Ovary (tissue), 9 donors: ENCODE data around the gene ADAR. TPM values are rescaled to one million over a fixed set of nuclear protein-coding genes. Genes with fewer than 3 reads are reported as not detected.

Source experiments
- DNase-seq, 5 donors: peaks; one replicate each; pipeline ENCODE4 v3.0.0-alpha.2; 2019 to 2020
- H3K27ac ChIP-seq, 2 donors: fragments of 200-600 bp; one replicate each; pipeline versions ENCODE4 v1.5.1 to v1.8.0; 2019 to 2022
- H3K27me3 ChIP-seq: fragments of 200-600 bp; one replicate; pipeline ENCODE4 v1.8.0; 2022
- H3K36me3 ChIP-seq: fragments of 200-600 bp; sonication (generic); one replicate; pipeline ENCODE4 v1.5.1; 2019
- H3K4me1 ChIP-seq: one replicate; pipeline ENCODE4 v1.8.1; 2013; ENCODE audit warnings: mild to moderate bottlenecking, moderate library complexity; ENCODE audit not compliant: insufficient read depth
- H3K4me3 ChIP-seq: fragments of 200-600 bp; sonication (generic); one replicate; pipeline ENCODE4 v1.5.1; 2017
- H3K9me3 ChIP-seq, 2 donors: fragments of 200-600 bp in 1 of 2; sonication (generic) in 1 of 2; one replicate each; pipeline versions ENCODE4 v1.5.1 to v1.8.1; 2013 to 2019; ENCODE audit warnings: mild to moderate bottlenecking in 1 of 2, moderate library complexity in 1 of 2
- CTCF ChIP-seq, 3 donors: fragments of 450-650 bp in 2 of 3; fragments of 200-600 bp in 1 of 3; IDR thresholded peaks; one replicate each; pipeline versions ENCODE4 v1.5.1 to v1.8.0; 2016 to 2022; ENCODE audit warnings: antibody characterized with exemption in 3 of 3, mild to moderate bottlenecking in 1 of 3
- EP300 ChIP-seq: sonication (generic); formaldehyde crosslinking; IDR thresholded peaks from one replicate; pipeline ENCODE4 v1.6.1; 2017; ENCODE audit warnings: antibody characterized with exemption
- POLR2A ChIP-seq: fragments of 450-650 bp; IDR thresholded peaks from one replicate; pipeline ENCODE4 v1.6.1; 2017; ENCODE audit warnings: antibody characterized with exemption, mild to moderate bottlenecking, moderate library complexity
- WGBS, 3 donors: extraction: QIAGEN DNeasy Blood & Tissue Kit in 1 of 3; methylation state at CpG; one replicate each; pipeline versions ENCODE4 v1.1.5 to v1.1.7; 2013 to 2017; 5-methylcytosine and 5-hydroxymethylcytosine counted together
- intact Hi-C, 4 donors: fragments of 100-400 bp; cut with DNase I; formaldehyde crosslinking; loops; one replicate each; pipeline versions ENCODE4 v1.11.0 to v1.15.1; 2022 to 2023
- polyA plus RNA-seq, 2 donors: library from polyadenylated mRNA; stranded (reverse); fragments of 200-250 nt in 1 of 2; fragments of 350-450 nt in 1 of 2; fragmentation: Illumina TruSeq in 1 of 2; extraction: RNeasy Lipid Tissue Mini Kit (QIAGEN cat#74804) in 1 of 2; gene quantifications; one replicate each; pipeline ENCODE4 v1.2.3, GENCODE V29; 2013 to 2014
- total RNA-seq, 7 donors: library from RNA; depleted of rRNA in 2 of 7; stranded (reverse); fragments of >200 nt in 2 of 7; fragmentation: NEBNext Ultra II Directional in 3 of 7; extraction: Animal tissue kit (Norgen Biotek cat#: 25700) in 3 of 7; gene quantifications; one replicate each; pipeline versions ENCODE4 v1.1.0 to v1.2.4, GENCODE V29; 2016 to 2023
- donor health status: DM: no; HTN: no; CAD: no; lungs with moderate emphysema.
- donor health status: DM: no; HTN: no; CAD: no.
- donor health status: Bipolar disorder and iron deficiency.
- donor health status: DM: yes; HTN: yes; CAD: no.
- donor health status: DM: no; HTN: no; CAD: no.
- donor health status: DM: yes; HTN: yes; CAD: no.

The ADAR gene
- total and polyA plus RNA-seq, 9 donors: 45.0 to 184 (median 134) TPM

- intact Hi-C loops: loop anchor here in 2 of 4 donors (5.0 to 10.0 kb wide), 3 partner anchors 297 to 487 kb away; partner anchors contain the start of gene ADAM15 (in 1 of the 2)
Measured at GRCh38 chr1:154567386-154568156, 40.4 kb downstream of the ADAR start, which contains the start of gene CHRNB2. Gene CHRNB2 (plus strand): TSS chr1:154567778. CDS start chr1:154568045, 267 bp downstream.

DNA sequence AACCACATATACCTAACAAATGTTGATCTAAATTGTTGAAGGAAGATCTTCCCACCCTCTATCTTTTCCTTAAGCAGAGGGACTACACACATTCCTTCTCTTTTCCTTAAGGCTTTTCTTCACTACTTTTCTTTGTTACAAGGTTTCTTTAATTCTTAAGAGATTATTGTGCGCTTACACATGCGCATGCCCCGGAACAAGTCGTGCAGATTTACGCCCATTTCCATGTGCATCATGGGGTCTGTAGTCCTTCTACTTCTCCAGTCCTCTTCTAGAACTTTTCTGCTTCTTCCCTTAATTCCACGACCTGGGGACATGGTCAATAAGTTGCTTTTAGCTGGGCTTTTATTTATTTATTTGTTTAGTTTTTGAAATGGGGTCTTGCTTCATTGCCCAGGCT, 42.1 kb downstream of the ADAR start:
- no peak for TF ChIP-seq CTCF (IDR thresholded peaks at IDR 0.05)
- no peak for TF ChIP-seq POLR2A
- no peak for TF ChIP-seq EP300
- Histone ChIP-seq H3K36me3 (no peaks in the 10 kb centered on the region), H3K9me3 (no peaks in the 10 kb centered on the region), H3K27me3 (no peaks in the 10 kb centered on the region), H3K4me3 (no peak overlapping the region), H3K4me1 (peaks cover 6% of the 10 kb centered on the region), H3K27ac (no peak overlapping the region)
- 76 to 85% (median 83%) methylated on average over 6 of the region's 6 CpGs for WGBS, 3 donors
- intact Hi-C loops: loop anchor here in 2 of 4 donors (5.0 to 10.0 kb wide), 3 partner anchors 299 to 489 kb away; partner anchors contain the start of gene ADAM15 (in 1 of the 2)
- no peak for DNase-seq

More at GRCh38 chr1:154567386-154568156, 40.4 kb downstream of the ADAR start, which contains the start of gene CHRNB2:
- no peak within 1 kb of the TSS for H3K27ac ChIP-seq
- no peaks in the 10 kb centered on the region for H3K36me3 ChIP-seq
- no peaks in the 10 kb centered on the region for H3K27me3 ChIP-seq
- WGBS, 3 donors: 2 to 4% (median 2%) methylated on average over 53 of the region's 53 CpGs
- DNase-seq: peak; percentile 63 to 87 (median 77)
- H3K4me1 ChIP-seq: peaks cover 6% of the 10 kb centered on the region
- H3K9me3 ChIP-seq: no peaks in the 10 kb centered on the region
- H3K4me3 ChIP-seq: no peak within 1 kb of the TSS
- TF ChIP-seq POLR2A: no peak
- no peak for TF ChIP-seq CTCF (IDR thresholded peaks at IDR 0.05)
- TF ChIP-seq EP300: no peak

- peaks cover 9% of the 10 kb centered on the region for H3K4me1 ChIP-seq
- H3K27ac ChIP-seq: peak overlapping the region; percentile 58 to 75
- H3K36me3 ChIP-seq: no peaks in the 10 kb centered on the region
- no peaks in the 10 kb centered on the region for H3K9me3 ChIP-seq
- intact Hi-C loops: loop anchor here in 3 of 4 donors (5.0 to 10.0 kb wide), 7 partner anchors 155 to 525 kb away; partner anchors contain the start of genes ADAM15 (in 1 of the 3), IL6R (in 1 of the 3) and KCNN3 (in 1 of the 3)
- H3K4me3 ChIP-seq: peak overlapping the region; percentile 94
- TF ChIP-seq POLR2A: no peak
- TF ChIP-seq CTCF (IDR thresholded peaks at IDR 0.05): peak; percentile 77 to 95 (median 93)
- TF ChIP-seq EP300: no peak
- H3K27me3 ChIP-seq: no peaks in the 10 kb centered on the region
- peak; percentile 85 to 91 (median 86) for DNase-seq
- 7 to 8% (median 8%) methylated on average over 13 of the region's 13 CpGs for WGBS, 3 donors
Measured at GRCh38 chr1:154559466-154560044, 48.4 kb downstream of the ADAR start.

DNA sequence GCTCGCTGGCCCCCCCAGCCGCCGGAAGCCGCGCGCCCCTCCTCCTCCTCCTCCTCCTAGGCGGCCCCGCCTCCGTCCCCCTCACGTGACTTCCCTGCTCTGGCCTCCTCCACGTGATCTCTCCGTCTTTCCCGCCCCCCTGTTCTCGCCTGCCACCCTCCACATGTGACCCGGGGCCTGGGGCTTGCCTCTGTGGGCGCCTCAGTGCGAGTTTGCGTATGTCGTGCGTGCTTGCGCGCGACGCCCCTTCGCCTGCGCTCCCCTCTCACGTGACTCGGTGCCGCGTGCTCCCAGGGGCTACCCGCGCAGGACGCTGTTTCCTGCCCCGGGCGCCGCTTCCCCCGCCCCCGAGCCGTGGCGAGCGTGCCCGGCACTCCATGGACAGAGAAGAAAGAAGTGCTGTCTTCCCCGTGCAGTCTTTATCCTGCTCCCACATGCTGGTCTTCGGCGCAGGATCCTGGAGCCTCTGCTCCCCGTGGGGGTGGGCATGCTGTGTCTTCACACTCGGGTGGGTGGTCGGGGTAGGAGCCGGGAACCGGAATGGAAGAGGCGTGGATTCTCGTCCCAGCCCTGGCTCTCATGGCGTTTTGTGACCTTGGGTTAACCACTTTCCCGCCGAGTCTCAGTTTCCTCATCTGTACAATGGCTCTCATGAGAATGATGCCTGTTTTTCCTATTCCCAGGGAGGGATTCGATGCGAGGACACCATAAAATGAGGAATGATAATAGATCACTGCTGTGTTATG, 49.1 kb downstream of the ADAR start:
- 0 to 1% (median 0%) methylated on average over 50 to 57 of the region's 57 CpGs for WGBS, 3 donors
- TF ChIP-seq EP300 (peak; percentile 90), POLR2A (peak; percentile 22), CTCF (IDR thresholded peaks at IDR 0.05) (peak in 1 of 3 donors; percentile 24)
- H3K4me3 ChIP-seq: peak overlapping the region; percentile 94
- no peaks in the 10 kb centered on the region for H3K9me3 ChIP-seq
- peak; percentile 99 to 100 (median 99) for DNase-seq
- no peaks in the 10 kb centered on the region for H3K27me3 ChIP-seq
- intact Hi-C loops: loop anchor here in 3 of 4 donors (5.0 to 10.0 kb wide), 4 partner anchors 154 to 526 kb away; partner anchors contain the start of genes IL6R (in 1 of the 3) and KCNN3 (in 1 of the 3)
- H3K36me3 ChIP-seq: no peaks in the 10 kb centered on the region
- H3K27ac ChIP-seq: peak overlapping the region; percentile 58 to 75
- H3K4me1 ChIP-seq: peaks cover 9% of the 10 kb centered on the region
